Activated CD4-positive, alpha-beta T cell treated with anti-CD3 and anti-CD28 coated beads for 36 hours (primary cell): ENCODE measurements around the gene RETN. TPM values are rescaled to one million over a fixed set of nuclear protein-coding genes. Genes with fewer than 3 reads are reported as not detected.
A peak's percentile ranks its signal among the peaks of the same experiment; 100 is the strongest.

ENCODE experiments used
- ATAC-seq: fragments of 200-7000 bp; cut with Tn5 transposase; one replicate; pipeline ENCODE4 v1.10.0; 2021; ENCODE audit warnings: mild to moderate bottlenecking, moderate library complexity
- CTCF ChIA-PET: fragments of 350-600 bp; sonication (Branson Sonifier 250); formaldehyde crosslinking; loops from one replicate; lab custom pipeline; 2021; ENCODE audit warnings: antibody characterized with exemption; lab: Charles Lee
- POLR2A ChIA-PET: fragments of 350-600 bp; sonication (Branson Sonifier 250); formaldehyde crosslinking; loops from one replicate; lab custom pipeline; 2021; ENCODE audit warnings: antibody characterized with exemption, inconsistent platforms; lab: Charles Lee
- DNase-seq: peaks from one replicate; pipeline ENCODE4 v3.0.0-alpha.2; 2020
- H3K27ac Mint-ChIP-seq: one replicate; pipeline ENCODE4 v1.8.0; 2021; ENCODE audit warnings: mixed read lengths
- H3K27me3 Mint-ChIP-seq: one replicate; pipeline ENCODE4 v1.8.0; 2021; ENCODE audit warnings: mixed read lengths
- H3K36me3 Mint-ChIP-seq: one replicate; pipeline ENCODE4 v1.8.0; 2021; ENCODE audit warnings: low read depth, mixed read lengths
- H3K4me1 Mint-ChIP-seq: one replicate; pipeline ENCODE4 v1.8.0; 2021; ENCODE audit warnings: mixed read lengths
- H3K4me3 Mint-ChIP-seq: one replicate; pipeline ENCODE4 v1.8.0; 2021; ENCODE audit warnings: mild to moderate bottlenecking, moderate library complexity, mixed read lengths
- H3K9me3 Mint-ChIP-seq: one replicate; pipeline ENCODE4 v1.8.0; 2021; ENCODE audit warnings: low read depth, mixed read lengths
- intact Hi-C, 2 experiments: fragments of 100-400 bp; cut with DNase I in 1 of 2; cut with micrococcal nuclease in 1 of 2; formaldehyde crosslinking; loops; one replicate each; pipeline versions ENCODE4 v1.14.2 to v1.15.1; 2022 to 2024; cut with DNase I, micrococcal nuclease
- total RNA-seq, 2 experiments: library from RNA; stranded (reverse); gene quantifications; one replicate each; pipeline ENCODE4 v1.2.3, GENCODE V29; 2021

Gene RETN
- total RNA-seq, 2 experiments from 2014 or later, result not detected

GRCh38 chr19:7663706-7664105, 5.1 kb upstream of the RETN start:
- intact Hi-C loops, result no loop called here
- ChIA-PET POLR2A (interaction anchor here (0.6 kb wide), 1 partner anchor 10 kb away, joined by 3 read pairs; no protein-coding TSS in a partner anchor), CTCF (no interaction called here)
- Mint-ChIP-seq H3K4me3 (no peak overlapping the region), H3K4me1 (no peaks in the 10 kb centered on the region), H3K9me3 (no peaks in the 10 kb centered on the region), H3K27ac (no peak overlapping the region), H3K27me3 (peaks cover 5% of the 10 kb centered on the region), H3K36me3 (no peaks in the 10 kb centered on the region)
- DNase-seq (no peak), ATAC-seq (no peak)

- Mint-ChIP-seq H3K4me3 (no peak overlapping the region), H3K9me3 (no peaks in the 10 kb centered on the region), H3K4me1 (peaks cover 4% of the 10 kb centered on the region), H3K27ac (no peak overlapping the region), H3K27me3 (peaks cover 12% of the 10 kb centered on the region), H3K36me3 (no peaks in the 10 kb centered on the region)
- ChIA-PET CTCF (interaction anchor here (0.8 to 1.3 kb wide), 2 partner anchors 14 to 133 kb away, joined by 3 to 6 read pairs; no protein-coding TSS in a partner anchor), POLR2A (no interaction called here)
- intact Hi-C loops, result no loop called here
- no peak for ATAC-seq
- DNase-seq, result no peak
Measured at GRCh38 chr19:7665076-7665475, 3.8 kb upstream of the RETN start.

- Mint-ChIP-seq H3K27ac (no peak overlapping the region), H3K27me3 (peaks cover 28% of the 10 kb centered on the region), H3K36me3 (no peaks in the 10 kb centered on the region), H3K4me1 (peaks cover 14% of the 10 kb centered on the region), H3K9me3 (no peaks in the 10 kb centered on the region), H3K4me3 (no peak overlapping the region)
- DNase-seq (no peak), ATAC-seq (no peak)
- ChIA-PET CTCF (interaction anchor here (0.8 to 1.4 kb wide), 3 partner anchors 9 to 13 kb away, joined by 3 to 4 read pairs (median 4); no protein-coding TSS in a partner anchor), POLR2A (no interaction called here)
- intact Hi-C loops, result no loop called here
Measured at GRCh38 chr19:7669641-7670040, 792 bp downstream of the RETN start.

GRCh38 chr19:7670150-7670783, 1.4 kb downstream of the RETN start:
- ATAC-seq (peak; percentile 50), DNase-seq (peak; percentile 59)
- no peaks in the 10 kb centered on the region for H3K36me3 Mint-ChIP-seq
- peaks cover 14% of the 10 kb centered on the region for H3K4me1 Mint-ChIP-seq
- ChIA-PET CTCF (interaction anchor here (0.7 to 1.4 kb wide), 2 partner anchors 8 to 162 kb away, joined by 3 to 4 read pairs; no protein-coding TSS in a partner anchor), POLR2A (no interaction called here)
- H3K27me3 Mint-ChIP-seq, result peaks cover 28% of the 10 kb centered on the region
- H3K4me3 Mint-ChIP-seq, result peak overlapping the region; percentile 11
- no peaks in the 10 kb centered on the region for H3K9me3 Mint-ChIP-seq
- intact Hi-C loops, result no loop called here
- no peak overlapping the region for H3K27ac Mint-ChIP-seq

DNA sequence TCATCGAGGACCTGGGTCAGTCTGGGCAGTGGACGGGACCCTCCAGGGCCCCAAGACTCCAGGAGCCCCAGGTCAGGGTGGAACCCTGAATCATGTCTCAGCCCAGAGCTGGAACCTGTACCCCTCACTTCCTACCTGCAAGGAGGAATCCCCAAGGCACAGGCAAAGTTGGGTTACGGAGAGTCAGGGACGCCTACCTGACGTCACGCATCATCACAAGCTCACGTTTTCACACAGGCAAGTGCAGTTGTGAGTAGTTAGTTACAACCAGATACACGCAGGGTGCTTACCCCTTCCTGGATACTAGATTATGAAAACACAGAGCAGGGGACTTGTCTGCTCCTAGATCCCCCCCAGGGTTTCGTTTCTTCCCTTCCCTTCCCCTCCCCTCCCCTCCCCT, 1.9 kb downstream of the RETN start:
- Mint-ChIP-seq H3K4me1 (peaks cover 15% of the 10 kb centered on the region), H3K27ac (no peak overlapping the region), H3K4me3 (peak overlapping the region; percentile 11), H3K36me3 (no peaks in the 10 kb centered on the region), H3K27me3 (peaks cover 30% of the 10 kb centered on the region), H3K9me3 (no peaks in the 10 kb centered on the region)
- intact Hi-C loops, result no loop called here
- ChIA-PET CTCF (interaction anchor here (0.5 to 1.4 kb wide), 4 partner anchors 8 to 249 kb away, joined by 3 to 4 read pairs (median 3); partner anchors contain the start of gene TRAPPC5), POLR2A (no interaction called here)
- ATAC-seq, result no peak
- DNase-seq, result no peak

DNA sequence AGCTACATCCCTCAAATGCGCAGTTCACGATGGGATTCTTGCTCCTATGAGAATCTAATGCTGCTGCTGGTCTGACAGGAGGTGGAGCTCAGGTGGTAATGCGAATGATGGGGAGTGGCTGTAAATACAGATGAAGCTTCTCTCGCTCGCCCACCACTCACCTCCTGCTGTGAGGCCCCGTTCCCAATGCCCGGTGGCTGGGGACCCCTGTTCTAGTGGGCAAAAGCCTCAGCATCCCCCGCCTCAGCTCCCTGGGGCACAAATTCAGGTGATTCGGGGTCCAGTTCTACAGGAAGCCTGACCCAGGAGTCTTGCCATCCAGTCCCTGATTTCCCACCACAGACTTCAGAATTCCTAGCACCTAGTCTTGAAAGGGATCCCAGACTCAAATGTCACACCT, 3.7 kb downstream of the RETN start:
- H3K4me3 Mint-ChIP-seq, result no peak overlapping the region
- no peak overlapping the region for H3K27ac Mint-ChIP-seq
- CTCF ChIA-PET, result no interaction called here
- intact Hi-C loops, result no loop called here
- no peaks in the 10 kb centered on the region for H3K36me3 Mint-ChIP-seq
- POLR2A ChIA-PET, result interaction anchor here (0.7 kb wide), 1 partner anchor 14 kb away, joined by 3 read pairs; no protein-coding TSS in a partner anchor
- DNase-seq, result no peak
- peaks cover 32% of the 10 kb centered on the region for H3K4me1 Mint-ChIP-seq
- H3K27me3 Mint-ChIP-seq, result peaks cover 35% of the 10 kb centered on the region
- H3K9me3 Mint-ChIP-seq, result no peaks in the 10 kb centered on the region
- no peak for ATAC-seq

- no peak overlapping the region for H3K27ac Mint-ChIP-seq
- ChIA-PET POLR2A (interaction anchor here (0.6 kb wide), 1 partner anchor 201 kb away, joined by 14 read pairs; no protein-coding TSS in a partner anchor), CTCF (interaction anchor here (0.6 to 1.2 kb wide), 4 partner anchors 16 to 224 kb away, joined by 3 read pairs; no protein-coding TSS in a partner anchor)
- peaks cover 43% of the 10 kb centered on the region for H3K4me1 Mint-ChIP-seq
- ATAC-seq, result peak; percentile 51
- intact Hi-C loops, result no loop called here
- H3K4me3 Mint-ChIP-seq, result no peak overlapping the region
- DNase-seq, result peak; percentile 63
- H3K36me3 Mint-ChIP-seq, result no peaks in the 10 kb centered on the region
- H3K27me3 Mint-ChIP-seq, result peaks cover 42% of the 10 kb centered on the region
- no peaks in the 10 kb centered on the region for H3K9me3 Mint-ChIP-seq
Measured at GRCh38 chr19:7674010-7675005, 5.5 kb downstream of the RETN start.

GRCh38 chr19:7676376-7676775, 7.5 kb downstream of the RETN start:
- H3K27me3 Mint-ChIP-seq, result peaks cover 29% of the 10 kb centered on the region
- H3K36me3 Mint-ChIP-seq, result peaks cover 2% of the 10 kb centered on the region
- POLR2A ChIA-PET, result no interaction called here
- no peak overlapping the region for H3K4me3 Mint-ChIP-seq
- H3K4me1 Mint-ChIP-seq, result peaks cover 47% of the 10 kb centered on the region
- CTCF ChIA-PET, result interaction anchor here (0.6 to 1.4 kb wide), 3 partner anchors 109 to 218 kb away, joined by 3 to 7 read pairs (median 4); no protein-coding TSS in a partner anchor
- H3K27ac Mint-ChIP-seq, result no peak overlapping the region
- no peak for DNase-seq
- ATAC-seq, result no peak
- no peaks in the 10 kb centered on the region for H3K9me3 Mint-ChIP-seq
- intact Hi-C loops, result no loop called here

DNA sequence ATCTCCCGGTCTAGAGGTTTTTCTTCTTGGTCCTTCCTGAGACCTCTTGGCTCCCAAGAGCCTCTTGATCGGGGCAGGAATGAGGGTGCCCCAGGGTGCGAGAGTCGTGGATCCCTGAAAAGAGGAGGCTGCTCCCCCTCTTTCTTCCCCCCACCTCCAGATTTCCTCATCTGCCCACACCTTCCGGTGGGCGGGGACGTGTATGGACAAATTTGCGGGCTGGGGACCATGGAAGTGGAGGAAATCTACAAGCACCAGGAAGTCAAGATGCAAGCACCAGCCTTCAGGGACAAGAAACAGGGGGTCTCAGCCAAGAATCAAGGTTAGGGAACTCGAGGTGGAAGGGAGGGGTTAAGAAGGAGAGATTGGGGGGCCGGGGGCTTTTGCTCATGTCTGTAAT, 8.0 kb downstream of the RETN start, which contains the start of gene MCEMP1:
Gene MCEMP1, plus strand, starts transcription at position 237 of the 400 bp plus-strand sequence. Its CDS starts 31 bp downstream, at position 268.
- CTCF ChIA-PET, result interaction anchor here (0.6 to 1.4 kb wide), 3 partner anchors 109 to 218 kb away, joined by 3 to 7 read pairs (median 4); no protein-coding TSS in a partner anchor
- ATAC-seq (no peak), DNase-seq (no peak)
- POLR2A ChIA-PET, result interaction anchor here (0.5 kb wide), 1 partner anchor 895 kb away, joined by 3 read pairs; no protein-coding TSS in a partner anchor
- intact Hi-C loops, result no loop called here
- no peak within 1 kb of the TSS for H3K27ac Mint-ChIP-seq
- H3K27me3 Mint-ChIP-seq, result peaks cover 25% of the 10 kb centered on the region
- peaks cover 51% of the 10 kb centered on the region for H3K4me1 Mint-ChIP-seq
- no peak within 1 kb of the TSS for H3K4me3 Mint-ChIP-seq
- peaks cover 3% of the 10 kb centered on the region for H3K36me3 Mint-ChIP-seq
- no peaks in the 10 kb centered on the region for H3K9me3 Mint-ChIP-seq

DNA sequence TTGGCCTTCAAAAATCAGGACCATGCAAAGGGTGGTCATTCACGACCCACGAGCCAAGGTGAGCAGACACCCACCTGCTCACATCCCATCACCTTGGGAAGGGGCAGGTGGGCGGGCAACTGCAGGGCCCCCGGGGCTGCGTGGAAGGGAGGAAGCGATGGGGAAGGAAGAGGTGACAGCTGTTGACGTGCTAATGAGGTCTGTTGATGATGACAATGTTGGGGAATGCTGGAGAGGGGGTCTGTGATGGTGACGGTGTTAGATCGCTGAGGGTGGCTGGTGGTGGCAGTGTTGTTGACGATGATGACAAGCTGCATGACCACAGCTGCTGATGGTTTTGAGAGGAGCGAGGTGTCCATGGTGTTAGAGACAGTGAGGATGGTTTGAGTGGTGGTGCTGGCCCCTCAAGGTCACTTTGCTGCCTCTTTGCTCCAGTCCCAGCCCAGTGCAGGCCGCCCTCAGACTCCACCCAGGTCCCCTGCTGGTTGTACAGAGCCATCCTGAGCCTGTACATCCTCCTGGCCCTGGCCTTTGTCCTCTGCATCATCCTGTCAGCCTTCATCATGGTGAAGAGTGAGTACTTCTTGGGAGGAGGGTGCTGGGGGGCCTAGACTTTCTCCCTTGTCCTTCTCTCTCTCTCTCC, 8.9 kb downstream of the RETN start:
- POLR2A ChIA-PET, result no interaction called here
- no peaks in the 10 kb centered on the region for H3K9me3 Mint-ChIP-seq
- ATAC-seq (no peak), DNase-seq (no peak)
- no peak overlapping the region for H3K4me3 Mint-ChIP-seq
- H3K27ac Mint-ChIP-seq, result no peak overlapping the region
- peaks cover 24% of the 10 kb centered on the region for H3K27me3 Mint-ChIP-seq
- peaks cover 9% of the 10 kb centered on the region for H3K36me3 Mint-ChIP-seq
- peaks cover 56% of the 10 kb centered on the region for H3K4me1 Mint-ChIP-seq
- CTCF ChIA-PET, result interaction anchor here (1.3 kb wide), 3 partner anchors 8 to 109 kb away, joined by 4 read pairs; no protein-coding TSS in a partner anchor
- intact Hi-C loops, result no loop called here
